Panc1 (cell line): ENCODE data around the gene CLEC4G.

Source experiments
- CTCF ChIP-seq: fragments of 450-650 bp; IDR thresholded peaks from 2 replicates; pipeline ENCODE4 v1.5.1; 2017; ENCODE audit warnings: mild to moderate bottlenecking
- REST ChIP-seq, 2 experiments: IDR thresholded peaks; 2 replicates each; pipeline ENCODE4 v1.6.1; 2011 to 2012; ENCODE audit warnings: low read depth in 2 of 2, control low read depth in 1 of 2, low read length in 1 of 2, mild to moderate bottlenecking in 1 of 2, moderate library complexity in 1 of 2; ENCODE audit not compliant: insufficient read depth in 1 of 2
- TCF7L2 ChIP-seq: IDR thresholded peaks from 2 replicates; pipeline ENCODE4 v1.6.1; 2011; ENCODE audit warnings: mild to moderate bottlenecking, low read depth, low read length, inconsistent platforms

- no peak for TF ChIP-seq CTCF
- no peak for TF ChIP-seq TCF7L2
- no peak for TF ChIP-seq REST (IDR thresholded peaks at IDR 0.05; ENCODE audit: insufficient read depth in 1 of 2, low read depth in 2 of 2, low read length in 1 of 2)
Measured at GRCh38 chr19:7756258-7756657, 24.3 kb upstream of the CLEC4G start.
